ENCODE data around the gene C1QTNF2. TPM values are rescaled to one million over a fixed set of nuclear protein-coding genes. Genes with fewer than 3 reads are reported as not detected.

The C1QTNF2 gene
- polyA plus RNA-seq, 1 donor from 2014 or later, result 0.09 TPM

GRCh38 chr5:160312960-160313727, 57.3 kb downstream of the C1QTNF2 start:
- Histone ChIP-seq H3F3A (ENCODE audit: insufficient read depth, low read length, poor library complexity, severe bottlenecking) (no peaks in the 10 kb centered on the region), H3K27me3 (ENCODE audit: insufficient read depth, low read depth, low read length) (peaks cover 6% of the 10 kb centered on the region), H2AFZ (ENCODE audit: low read depth, low read length) (peak overlapping the region; percentile 80), H3K27ac (ENCODE audit: low read length) (no peak overlapping the region), H4K20me1 (ENCODE audit: insufficient read depth) (no peaks in the 10 kb centered on the region), H3K79me2 (replicated peaks; ENCODE audit: insufficient read depth, low read length) (peaks cover 11% of the 10 kb centered on the region), H3K4me3 (ENCODE audit: low read length) (peak overlapping the region; percentile 88), H3K36me3 (ENCODE audit: insufficient read depth, low read length) (no peaks in the 10 kb centered on the region), H3K9me3 (ENCODE audit: low read length) (no peaks in the 10 kb centered on the region), H3K9ac (ENCODE audit: low read length) (peak overlapping the region; percentile 54), H3K9me2 (ENCODE audit: insufficient read depth, low read length) (no peaks in the 10 kb centered on the region), H3K4me2 (ENCODE audit: low read length) (peak overlapping the region; percentile 22)
- TF ChIP-seq TAF1 (IDR thresholded peaks at IDR 0.05; ENCODE audit: low read depth), result no peak
- TF ChIP-seq EP300 (conservative IDR thresholded peaks at IDR 0.05; ENCODE audit: poor library complexity, severe bottlenecking), result no peak
- no peak for TF ChIP-seq POLR2AphosphoS5 (IDR thresholded peaks at IDR 0.05)
- TF ChIP-seq RAD21 (conservative IDR thresholded peaks at IDR 0.05), result no peak
- no peak for TF ChIP-seq SMC3 (conservative IDR thresholded peaks at IDR 0.05; ENCODE audit: poor library complexity)
- TF ChIP-seq CTCF (IDR thresholded peaks at IDR 0.05; ENCODE audit: poor library complexity, severe bottlenecking), result no peak
- no peak for TF ChIP-seq EZH2 (IDR thresholded peaks at IDR 0.05; ENCODE audit: borderline replicate concordance, insufficient read depth, low read length, poor library complexity, severe bottlenecking)
- no peak for TF ChIP-seq REST (IDR thresholded peaks at IDR 0.05; ENCODE audit: borderline replicate concordance)
- no peak for TF ChIP-seq MXI1 (conservative IDR thresholded peaks at IDR 0.05; ENCODE audit: poor library complexity, severe bottlenecking)

GRCh38 chr5:160312134-160312959, 58.1 kb downstream of the C1QTNF2 start, which contains the start of gene CCNJL:
Gene CCNJL, minus strand, starts transcription at chr5:160312564. Its CDS starts 641 bp downstream, at chr5:160311923.
- Histone ChIP-seq H3K4me3 (ENCODE audit: low read length) (peak within 1 kb of the TSS; percentile 88), H3K27ac (ENCODE audit: low read length) (no peak within 1 kb of the TSS), H3F3A (ENCODE audit: insufficient read depth, low read length, poor library complexity, severe bottlenecking) (no peaks in the 10 kb centered on the region), H2AFZ (ENCODE audit: low read depth, low read length) (peak within 1 kb of the TSS; percentile 80), H4K20me1 (ENCODE audit: insufficient read depth) (no peaks in the 10 kb centered on the region), H3K79me2 (replicated peaks; ENCODE audit: insufficient read depth, low read length) (peaks cover 11% of the 10 kb centered on the region), H3K9me3 (ENCODE audit: low read length) (no peaks in the 10 kb centered on the region), H3K36me3 (ENCODE audit: insufficient read depth, low read length) (no peaks in the 10 kb centered on the region), H3K4me2 (ENCODE audit: low read length) (peak within 1 kb of the TSS; percentile 35), H3K27me3 (ENCODE audit: insufficient read depth, low read depth, low read length) (peaks cover 6% of the 10 kb centered on the region), H3K9ac (ENCODE audit: low read length) (peak within 1 kb of the TSS; percentile 54), H3K9me2 (ENCODE audit: insufficient read depth, low read length) (no peaks in the 10 kb centered on the region)
- peak; percentile 15 for TF ChIP-seq CTCF (IDR thresholded peaks at IDR 0.05; ENCODE audit: poor library complexity, severe bottlenecking)
- peak; percentile 46 for TF ChIP-seq RAD21 (conservative IDR thresholded peaks at IDR 0.05)
- peak; percentile 69 for TF ChIP-seq MXI1 (conservative IDR thresholded peaks at IDR 0.05; ENCODE audit: poor library complexity, severe bottlenecking)
- no peak for TF ChIP-seq EZH2 (IDR thresholded peaks at IDR 0.05; ENCODE audit: borderline replicate concordance, insufficient read depth, low read length, poor library complexity, severe bottlenecking)
- peak; percentile 27 for TF ChIP-seq POLR2AphosphoS5 (IDR thresholded peaks at IDR 0.05)
- TF ChIP-seq REST (IDR thresholded peaks at IDR 0.05; ENCODE audit: borderline replicate concordance), result no peak
- no peak for TF ChIP-seq TAF1 (IDR thresholded peaks at IDR 0.05; ENCODE audit: low read depth)

Data from neural cell (in vitro differentiated cells).